ENCODE results near the gene SMARCC2. TPM values are rescaled to one million over a fixed set of nuclear protein-coding genes. Genes with fewer than 3 reads are reported as not detected.

The SMARCC2 gene
- total and polyA plus RNA-seq, 11 donors: 21.4 to 83.5 (median 65.9) TPM

DNA sequence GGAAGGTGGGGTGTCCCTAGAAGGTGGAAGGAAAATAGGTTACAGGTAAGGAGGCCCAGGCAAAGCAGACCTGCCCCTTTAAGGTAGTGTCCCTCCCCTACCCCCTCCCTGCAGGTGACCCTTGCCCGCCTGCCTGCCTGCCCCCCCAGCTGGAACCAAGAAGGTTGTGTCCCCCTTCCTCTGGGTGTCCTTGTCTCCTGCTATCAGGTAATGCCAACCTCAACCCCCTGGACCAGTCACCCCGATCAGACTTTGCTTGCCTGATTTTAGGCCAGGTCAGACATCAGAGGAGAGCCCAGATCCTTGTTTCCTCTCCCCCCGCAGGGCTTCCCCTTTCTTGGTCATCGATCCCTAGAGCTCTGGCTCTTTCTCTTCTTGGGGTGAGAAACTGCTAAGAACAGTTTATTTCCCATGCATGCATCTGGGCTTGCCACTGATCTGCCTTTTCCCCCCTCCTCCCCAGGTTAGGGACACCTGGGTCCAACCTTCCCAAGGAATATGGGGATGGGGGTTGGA lies 40.7 kb upstream of the SMARCC2 start, which contains the start of gene SLC39A5:
SLC39A5 (plus strand) TSS at position 136 of the 516 bp plus-strand sequence. CDS start 1,224 bp downstream, outside the sequence.
- Histone ChIP-seq H3K36me3 (peaks cover 0 to 27% (median 12%) of the 10 kb centered on the region in 9 donors), H3K4me3 (no peak within 1 kb of the TSS), H3K27ac (no peak within 1 kb of the TSS), H3K9me3 (no peaks in the 10 kb centered on the region), H3K27me3 (no peaks in the 10 kb centered on the region), H3K4me1 (peaks cover 0 to 3% (median under 1%) of the 10 kb centered on the region in 12 donors)
- intact Hi-C loops (cut with DNase I): loop anchor here in 2 of 10 donors (5.0 to 10.0 kb wide), 2 partner anchors 38 to 235 kb away; partner anchors contain the start of gene SPRYD4 (in 1 of the 2)
- WGBS, 4 donors: 81 to 90% (median 84%) methylated on average over 4 of the region's 4 CpGs
- ATAC-seq: no peak
- DNase-seq: peak in 1 of 5 donors; percentile 10
- no peak for TF ChIP-seq POLR2A (IDR thresholded peaks at IDR 0.05)
- TF ChIP-seq, protein P1, sequence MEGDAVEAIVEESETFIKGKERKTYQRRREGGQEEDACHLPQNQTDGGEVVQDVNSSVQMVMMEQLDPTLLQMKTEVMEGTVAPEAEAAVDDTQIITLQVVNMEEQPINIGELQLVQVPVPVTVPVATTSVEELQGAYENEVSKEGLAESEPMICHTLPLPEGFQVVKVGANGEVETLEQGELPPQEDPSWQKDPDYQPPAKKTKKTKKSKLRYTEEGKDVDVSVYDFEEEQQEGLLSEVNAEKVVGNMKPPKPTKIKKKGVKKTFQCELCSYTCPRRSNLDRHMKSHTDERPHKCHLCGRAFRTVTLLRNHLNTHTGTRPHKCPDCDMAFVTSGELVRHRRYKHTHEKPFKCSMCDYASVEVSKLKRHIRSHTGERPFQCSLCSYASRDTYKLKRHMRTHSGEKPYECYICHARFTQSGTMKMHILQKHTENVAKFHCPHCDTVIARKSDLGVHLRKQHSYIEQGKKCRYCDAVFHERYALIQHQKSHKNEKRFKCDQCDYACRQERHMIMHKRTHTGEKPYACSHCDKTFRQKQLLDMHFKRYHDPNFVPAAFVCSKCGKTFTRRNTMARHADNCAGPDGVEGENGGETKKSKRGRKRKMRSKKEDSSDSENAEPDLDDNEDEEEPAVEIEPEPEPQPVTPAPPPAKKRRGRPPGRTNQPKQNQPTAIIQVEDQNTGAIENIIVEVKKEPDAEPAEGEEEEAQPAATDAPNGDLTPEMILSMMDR (IDR thresholded peaks at IDR 0.05): no peak

DNA sequence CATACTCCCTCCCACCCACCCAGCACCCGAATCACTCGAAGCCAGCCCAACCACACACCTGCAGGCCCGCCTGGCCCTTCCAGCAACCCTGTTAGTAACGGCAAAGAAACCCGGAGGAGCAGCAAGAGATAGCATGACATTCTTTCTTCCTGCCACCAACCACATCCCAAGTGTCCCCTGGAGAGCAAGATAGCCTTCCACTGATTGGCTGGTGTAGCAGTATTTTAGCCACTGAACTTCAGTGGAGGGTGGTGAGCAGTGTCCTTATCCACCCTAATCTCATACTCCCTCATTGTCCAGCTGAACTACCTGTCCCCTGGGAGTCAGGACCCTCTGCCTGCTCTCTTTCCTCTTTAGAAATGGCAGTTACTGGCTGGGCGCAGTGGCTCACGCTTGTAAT lies 39.8 kb upstream of the SMARCC2 start:
- ATAC-seq (no peak), DNase-seq (no peak)
- H3K4me3 ChIP-seq: no peak overlapping the region
- no peaks in the 10 kb centered on the region for H3K9me3 ChIP-seq
- intact Hi-C loops (cut with DNase I): loop anchor here in 2 of 10 donors (5.0 to 10.0 kb wide), 2 partner anchors 37 to 236 kb away; partner anchors contain the start of gene SPRYD4 (in 1 of the 2)
- peaks cover 0 to 27% (median 12%) of the 10 kb centered on the region in 9 donors for H3K36me3 ChIP-seq
- no peaks in the 10 kb centered on the region for H3K27me3 ChIP-seq
- 78 to 82% (median 80%) methylated on average over 7 of the region's 7 CpGs for WGBS, 4 donors
- no peak overlapping the region for H3K27ac ChIP-seq
- H3K4me1 ChIP-seq: peaks cover 0 to 8% (median 7%) of the 10 kb centered on the region in 12 donors
- TF ChIP-seq, protein P1 (IDR thresholded peaks at IDR 0.05): no peak
- TF ChIP-seq POLR2A (IDR thresholded peaks at IDR 0.05): no peak

DNA sequence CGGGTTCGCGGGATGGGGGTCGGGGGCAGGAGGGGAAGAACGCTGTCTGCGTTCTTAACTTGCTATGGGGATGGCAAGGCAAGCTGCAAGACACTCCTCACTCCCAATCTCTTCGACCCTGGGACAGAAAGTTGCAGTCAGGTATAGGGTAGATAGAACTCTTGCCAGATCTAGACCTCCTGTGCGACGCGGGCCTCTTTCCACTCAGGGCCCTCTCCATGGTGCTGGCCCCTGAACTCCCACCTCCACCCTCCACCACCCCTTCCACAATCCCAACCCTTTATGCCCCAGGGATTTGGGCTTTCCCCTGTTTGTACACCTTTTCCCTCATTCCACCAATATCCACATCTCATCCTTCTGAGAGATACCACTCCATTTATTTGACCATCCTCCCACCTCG lies 35.7 kb upstream of the SMARCC2 start:
- H3K27ac ChIP-seq: peak overlapping the region in 9 of 12 donors; percentile 71 to 98 (median 84)
- H3K9me3 ChIP-seq: no peaks in the 10 kb centered on the region
- intact Hi-C loops (cut with DNase I): loop anchor here in 9 of 10 donors (1.0 to 10.0 kb wide), 11 partner anchors 32 to 240 kb away; partner anchors contain the start of genes ANKRD52 (in 6 of the 9), ZC3H10 (in 4 of the 9), ESYT1 (in 1 of the 9) and SMARCC2 (in 1 of the 9)
- H3K36me3 ChIP-seq: peaks cover 0 to 27% (median 12%) of the 10 kb centered on the region in 9 donors
- no peaks in the 10 kb centered on the region for H3K27me3 ChIP-seq
- no peak for ATAC-seq
- peaks cover 8 to 41% (median 32%) of the 10 kb centered on the region in 12 donors for H3K4me1 ChIP-seq
- TF ChIP-seq, protein P1 (IDR thresholded peaks at IDR 0.05): no peak
- no peak for TF ChIP-seq POLR2A (IDR thresholded peaks at IDR 0.05)
- DNase-seq: peak in 1 of 5 donors; percentile 13
- peak overlapping the region in 11 of 12 donors; percentile 52 to 97 (median 66) for H3K4me3 ChIP-seq
- WGBS, 4 donors: 57 to 72% (median 68%) methylated on average over 7 to 11 of the region's 11 CpGs

DNA sequence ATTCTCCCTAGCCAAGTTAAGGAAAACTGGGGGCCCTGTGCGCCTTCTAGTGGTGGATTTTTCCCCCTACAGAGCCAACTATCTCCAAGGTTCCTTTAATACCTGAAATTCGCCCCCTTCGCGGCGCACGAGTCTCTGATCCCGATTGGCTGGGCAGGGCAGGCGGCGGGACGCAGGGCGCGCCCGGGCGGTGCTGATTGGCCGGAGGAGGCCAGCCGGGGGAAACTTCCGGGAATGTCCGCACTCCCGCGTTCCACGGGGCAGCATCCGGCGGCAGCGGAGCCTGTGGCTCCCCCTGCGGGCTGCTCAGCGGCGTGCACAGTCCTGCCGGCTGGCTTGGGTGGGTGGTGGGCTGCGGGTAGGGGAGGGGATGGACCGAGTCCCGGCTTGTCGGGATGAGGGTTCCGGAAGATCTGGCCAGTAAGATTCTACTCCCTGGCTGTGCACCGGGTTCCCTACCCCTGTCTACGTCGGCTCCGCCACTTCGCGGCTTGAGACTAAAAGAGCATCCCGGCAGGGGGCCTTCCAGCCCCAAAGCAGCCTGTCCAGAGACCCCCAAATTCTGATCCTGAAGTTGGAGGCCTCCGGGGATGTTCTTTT lies 34.9 kb upstream of the SMARCC2 start, which contains the start of gene NABP2:
NABP2 (plus strand) TSS at position 241 of the 600 bp plus-strand sequence. CDS start 515 bp downstream, outside the sequence.
- no peaks in the 10 kb centered on the region for H3K9me3 ChIP-seq
- TF ChIP-seq, protein P1 (IDR thresholded peaks at IDR 0.05): peak; percentile 66 to 98 (median 91)
- peak in 1 of 2 donors; percentile 55 for TF ChIP-seq POLR2A (IDR thresholded peaks at IDR 0.05)
- intact Hi-C loops (cut with DNase I): loop anchor here in 8 of 10 donors (1.0 to 10.0 kb wide), 10 partner anchors 31 to 241 kb away; partner anchors contain the start of genes ANKRD52 (in 6 of the 8), ZC3H10 (in 4 of the 8), ESYT1 (in 1 of the 8) and SMARCC2 (in 1 of the 8)
- peaks cover 8 to 46% (median 37%) of the 10 kb centered on the region in 12 donors for H3K4me1 ChIP-seq
- peaks cover 0 to 23% (median 12%) of the 10 kb centered on the region in 9 donors for H3K36me3 ChIP-seq
- H3K4me3 ChIP-seq: peak within 1 kb of the TSS; percentile 52 to 97 (median 66)
- DNase-seq (peak; percentile 98 to 99 (median 99)), ATAC-seq (peak; percentile 80 to 90 (median 85))
- 1 to 2% (median 1%) methylated on average over 15 to 41 of the region's 41 CpGs for WGBS, 4 donors
- H3K27me3 ChIP-seq: no peaks in the 10 kb centered on the region
- peak within 1 kb of the TSS; percentile 19 to 98 (median 92) for H3K27ac ChIP-seq

All from heart left ventricle (tissue), 16 donors.